HCT116 (cell line): ENCODE results near the gene SLC35G6. TPM values are rescaled to one million over a fixed set of nuclear protein-coding genes. Genes with fewer than 3 reads are reported as not detected.

ENCODE experiments used
- ATAC-seq: fragments of 200-7000 bp; cut with Tn5 transposase; 2 replicates; pipeline ENCODE4 v1.9.1; 2020; ENCODE audit warnings: mild to moderate bottlenecking, moderate library complexity
- BruUV-seq: library from RNA; stranded (reverse); fragments of 400-500 nt; replicated peaks from 2 replicates; lab custom pipeline; 2021; lab: Mats Ljungman, UMichigan
- CTCF ChIA-PET: fragments of 300-600 bp; sonication (Branson Sonifier 250); formaldehyde crosslinking; loops from one replicate; lab custom pipeline; 2021; ENCODE audit warnings: antibody characterized with exemption; lab: Charles Lee
- POLR2A ChIA-PET: fragments of 300-600, 350-600 bp; sonication (Branson Sonifier 250); formaldehyde crosslinking; loops from one replicate; lab custom pipeline; 2021; ENCODE audit warnings: antibody characterized with exemption; lab: Charles Lee
- RAD21 ChIA-PET, 2 experiments: fragments of 300-600 bp; sonication (Branson Sonifier 250); formaldehyde crosslinking; loops; one replicate each; lab custom pipeline; 2023; ENCODE audit warnings: low total read pairs in 2 of 2; ENCODE audit not compliant: uncharacterized antibody in 2 of 2, unreplicated experiment in 2 of 2, low non-redundant PET in 1 of 2; lab: Charles Lee
- DNase-seq: peaks from one replicate; pipeline ENCODE4 v3.0.0-alpha.2; 2010; ENCODE audit warnings: low read depth, low spot score
- H2AFZ ChIP-seq: fragments of 200-600 bp; shearing (Covaris generic), sonication (generic); 2 replicates; pipeline ENCODE4 v1.6.1; 2017; ENCODE audit warnings: low read depth, mixed run types, mixed read lengths, antibody characterized with exemption, low read length; ENCODE audit not compliant: poor library complexity, severe bottlenecking
- H3K27ac ChIP-seq: 2 replicates; pipeline ENCODE4 v1.5.1; 2012; ENCODE audit warnings: low read depth, low read length
- H3K27me3 ChIP-seq: fragments of 200-600 bp; sonication (generic); 2 replicates; pipeline ENCODE4 v1.6.1; 2016; ENCODE audit warnings: mixed run types, low read length, mixed read lengths; ENCODE audit not compliant: insufficient read depth
- H3K36me3 ChIP-seq, 2 experiments: fragments of 200-500 bp in 1 of 2; fragments of 200-600 bp in 1 of 2; sonication (Bioruptor generic) in 1 of 2; sonication (generic) in 1 of 2; 2 replicates each; pipeline versions ENCODE4 v1.5.1 to v1.6.1; 2014 to 2016; ENCODE audit warnings: low read length in 2 of 2, inconsistent platforms in 1 of 2, mixed read lengths in 1 of 2, mixed run types in 1 of 2; ENCODE audit not compliant: insufficient read depth in 2 of 2, control insufficient read depth in 1 of 2
- H3K4me1 ChIP-seq, 2 experiments: fragments of 200-600 bp in 1 of 2; sonication (generic) in 1 of 2; 2 replicates each; pipeline versions ENCODE4 v1.5.1 to v1.6.1; 2012 to 2017; ENCODE audit warnings: low read length in 2 of 2, inconsistent platforms in 1 of 2, mild to moderate bottlenecking in 1 of 2, mixed read lengths in 1 of 2, mixed run types in 1 of 2, moderate library complexity in 1 of 2; ENCODE audit not compliant: insufficient read depth in 2 of 2, control insufficient read depth in 1 of 2
- H3K4me2 ChIP-seq: fragments of 200-600 bp; sonication (generic); 2 replicates; pipeline ENCODE4 v1.6.1; 2017; ENCODE audit warnings: mixed run types, low read length, mixed read lengths
- H3K4me3 ChIP-seq, 2 experiments: fragments of 200-600 bp in 1 of 2; sonication (generic) in 1 of 2; replicated peaks in 1 of 2; 2 replicates each; pipeline ENCODE4 v1.5.1; 2011 to 2016; ENCODE audit warnings: low read length in 2 of 2, control low read depth in 1 of 2, low read depth in 1 of 2, mild to moderate bottlenecking in 1 of 2, mixed read lengths in 1 of 2, mixed run types in 1 of 2
- H3K79me2 ChIP-seq: fragments of 200-600 bp; sonication (generic); 2 replicates; pipeline ENCODE4 v1.6.1; 2017; ENCODE audit warnings: mild to moderate bottlenecking, mixed run types, low read length, moderate library complexity, mixed read lengths; ENCODE audit not compliant: insufficient read depth
- H3K9ac ChIP-seq: fragments of 200-600 bp; sonication (generic); 2 replicates; pipeline ENCODE4 v1.6.1; 2016; ENCODE audit warnings: low read length, mixed read lengths
- H3K9me2 ChIP-seq: fragments of 200-600 bp; sonication (generic), shearing (Covaris generic); 2 replicates; pipeline ENCODE4 v1.6.1; 2017; ENCODE audit warnings: mixed run types, mild to moderate bottlenecking, moderate library complexity; ENCODE audit not compliant: insufficient read depth
- H3K9me3 ChIP-seq, 2 experiments: fragments of 200-500 bp in 1 of 2; fragments of 200-600 bp in 1 of 2; sonication (Bioruptor generic) in 1 of 2; sonication (generic) in 1 of 2; 2 replicates each; pipeline ENCODE4 v1.6.1; 2014 to 2017; ENCODE audit warnings: low read length in 2 of 2, mixed read lengths in 2 of 2, inconsistent platforms in 1 of 2, low read depth in 1 of 2, mild to moderate bottlenecking in 1 of 2, mixed run types in 1 of 2, moderate library complexity in 1 of 2; ENCODE audit not compliant: control insufficient read depth in 1 of 2, insufficient read depth in 1 of 2
- H4K20me1 ChIP-seq: fragments of 200-600 bp; sonication (generic), shearing (Covaris generic); 2 replicates; pipeline ENCODE4 v1.6.1; 2017; ENCODE audit warnings: mixed run types, mild to moderate bottlenecking, moderate library complexity; ENCODE audit not compliant: insufficient read depth
- CEBPB ChIP-seq: IDR thresholded peaks from 2 replicates; pipeline ENCODE4 v1.6.1; 2012; ENCODE audit warnings: low read depth
- EGR1 ChIP-seq: IDR thresholded peaks from 2 replicates; pipeline ENCODE4 v1.6.1; 2012; ENCODE audit warnings: low read depth
- RAD21 ChIP-seq: IDR thresholded peaks from 2 replicates; pipeline ENCODE4 v1.6.1; 2012; ENCODE audit warnings: low read depth, mild to moderate bottlenecking
- SIN3A ChIP-seq: IDR thresholded peaks from 2 replicates; pipeline ENCODE4 v1.6.1; 2012; ENCODE audit warnings: low read depth
- SRF ChIP-seq: IDR thresholded peaks from 2 replicates; pipeline ENCODE4 v1.6.1; 2012; ENCODE audit warnings: low read depth
- ZNF274 ChIP-seq: fragments of 200-500 bp; sonication (Bioruptor generic); IDR thresholded peaks from 2 replicates; pipeline ENCODE4 v1.6.1; 2014; ENCODE audit warnings: mild to moderate bottlenecking, low read depth, low read length, inconsistent platforms
- intact Hi-C: fragments of 100-400 bp; cut with micrococcal nuclease; formaldehyde crosslinking; loops from 2 replicates; pipeline ENCODE4 v1.10.0; 2022
- total RNA-seq: library from RNA; stranded (reverse); gene quantifications from one replicate; pipeline ENCODE4 v1.2.1, GENCODE V29; 2021; ENCODE audit not compliant: unreplicated experiment
- TF ChIP-seq, protein P1 (sequence below): IDR thresholded peaks from 2 replicates; pipeline ENCODE4 v1.6.1; 2011; ENCODE audit warnings: mild to moderate bottlenecking, low read length, moderate library complexity; ENCODE audit not compliant: insufficient replicate concordance; ENCODE audit errors: extremely low read depth
- TF ChIP-seq, protein P2 (sequence below): IDR thresholded peaks from 2 replicates; pipeline ENCODE4 v1.6.1; 2012
- TF ChIP-seq, protein P3 (sequence below), 3 experiments: fragments of 200-600 bp in 1 of 3; sonication (generic) in 1 of 3; IDR thresholded peaks in 2 of 3; conservative IDR thresholded peaks in 1 of 3; 2 replicates each; pipeline ENCODE4 v1.5.1; 2012 to 2017; ENCODE audit warnings: low read depth in 2 of 3, low read length in 2 of 3, antibody characterized with exemption in 1 of 3, borderline replicate concordance in 1 of 3, control low read depth in 1 of 3, mild to moderate bottlenecking in 1 of 3, mixed read lengths in 1 of 3, mixed run types in 1 of 3, moderate library complexity in 1 of 3; ENCODE audit not compliant: insufficient read depth in 1 of 3

SLC35G6 gene
- total RNA-seq, 1 experiment from 2014 or later = not detected

DNA sequence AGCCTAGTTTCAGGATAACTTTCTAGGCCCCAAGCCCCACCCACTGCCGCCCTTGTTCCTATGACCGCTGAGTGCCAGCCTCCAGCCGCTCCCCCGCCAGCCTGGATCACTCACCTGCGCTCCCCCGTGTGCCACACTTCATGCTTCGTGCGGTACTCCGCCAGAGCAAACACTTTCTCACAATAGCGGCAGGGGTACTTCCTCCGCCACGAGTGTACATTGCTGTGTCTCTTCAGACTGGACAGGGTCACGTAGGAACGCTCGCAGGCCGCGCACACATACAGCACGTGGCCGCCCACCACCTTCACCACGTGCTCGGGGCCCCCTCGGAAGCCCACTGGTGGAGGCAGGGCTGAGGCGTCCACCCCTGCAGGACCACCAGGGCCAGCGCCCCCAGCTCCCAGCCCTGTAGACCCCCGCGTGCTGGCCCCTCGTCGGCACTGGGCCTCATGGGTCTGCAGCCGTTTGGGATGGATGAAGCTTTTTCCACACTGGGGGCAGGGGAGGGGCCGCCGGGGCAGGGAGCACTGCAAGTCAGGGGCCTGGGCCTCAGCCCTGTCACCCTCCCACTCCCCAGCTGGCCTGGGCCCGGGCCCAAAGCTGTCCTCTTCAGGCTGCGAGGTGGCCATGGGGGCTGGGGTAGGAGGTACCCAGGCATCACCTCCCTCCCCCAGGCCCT, 15.5 kb upstream of the SLC35G6 start:
- no peak overlapping the region for H3K4me2 ChIP-seq
- no peaks in the 10 kb centered on the region for H3K9me2 ChIP-seq
- no peaks in the 10 kb centered on the region for H4K20me1 ChIP-seq
- TF ChIP-seq, protein P1, sequence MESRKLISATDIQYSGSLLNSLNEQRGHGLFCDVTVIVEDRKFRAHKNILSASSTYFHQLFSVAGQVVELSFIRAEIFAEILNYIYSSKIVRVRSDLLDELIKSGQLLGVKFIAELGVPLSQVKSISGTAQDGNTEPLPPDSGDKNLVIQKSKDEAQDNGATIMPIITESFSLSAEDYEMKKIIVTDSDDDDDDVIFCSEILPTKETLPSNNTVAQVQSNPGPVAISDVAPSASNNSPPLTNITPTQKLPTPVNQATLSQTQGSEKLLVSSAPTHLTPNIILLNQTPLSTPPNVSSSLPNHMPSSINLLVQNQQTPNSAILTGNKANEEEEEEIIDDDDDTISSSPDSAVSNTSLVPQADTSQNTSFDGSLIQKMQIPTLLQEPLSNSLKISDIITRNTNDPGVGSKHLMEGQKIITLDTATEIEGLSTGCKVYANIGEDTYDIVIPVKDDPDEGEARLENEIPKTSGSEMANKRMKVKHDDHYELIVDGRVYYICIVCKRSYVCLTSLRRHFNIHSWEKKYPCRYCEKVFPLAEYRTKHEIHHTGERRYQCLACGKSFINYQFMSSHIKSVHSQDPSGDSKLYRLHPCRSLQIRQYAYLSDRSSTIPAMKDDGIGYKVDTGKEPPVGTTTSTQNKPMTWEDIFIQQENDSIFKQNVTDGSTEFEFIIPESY = no peak
- TF ChIP-seq EGR1 (no peak), RAD21 (no peak), SRF (no peak), CEBPB (no peak), ZNF274 (no peak), SIN3A (no peak)
- TF ChIP-seq, protein P2, sequence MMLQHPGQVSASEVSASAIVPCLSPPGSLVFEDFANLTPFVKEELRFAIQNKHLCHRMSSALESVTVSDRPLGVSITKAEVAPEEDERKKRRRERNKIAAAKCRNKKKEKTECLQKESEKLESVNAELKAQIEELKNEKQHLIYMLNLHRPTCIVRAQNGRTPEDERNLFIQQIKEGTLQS = no peak
- TF ChIP-seq, protein P3, sequence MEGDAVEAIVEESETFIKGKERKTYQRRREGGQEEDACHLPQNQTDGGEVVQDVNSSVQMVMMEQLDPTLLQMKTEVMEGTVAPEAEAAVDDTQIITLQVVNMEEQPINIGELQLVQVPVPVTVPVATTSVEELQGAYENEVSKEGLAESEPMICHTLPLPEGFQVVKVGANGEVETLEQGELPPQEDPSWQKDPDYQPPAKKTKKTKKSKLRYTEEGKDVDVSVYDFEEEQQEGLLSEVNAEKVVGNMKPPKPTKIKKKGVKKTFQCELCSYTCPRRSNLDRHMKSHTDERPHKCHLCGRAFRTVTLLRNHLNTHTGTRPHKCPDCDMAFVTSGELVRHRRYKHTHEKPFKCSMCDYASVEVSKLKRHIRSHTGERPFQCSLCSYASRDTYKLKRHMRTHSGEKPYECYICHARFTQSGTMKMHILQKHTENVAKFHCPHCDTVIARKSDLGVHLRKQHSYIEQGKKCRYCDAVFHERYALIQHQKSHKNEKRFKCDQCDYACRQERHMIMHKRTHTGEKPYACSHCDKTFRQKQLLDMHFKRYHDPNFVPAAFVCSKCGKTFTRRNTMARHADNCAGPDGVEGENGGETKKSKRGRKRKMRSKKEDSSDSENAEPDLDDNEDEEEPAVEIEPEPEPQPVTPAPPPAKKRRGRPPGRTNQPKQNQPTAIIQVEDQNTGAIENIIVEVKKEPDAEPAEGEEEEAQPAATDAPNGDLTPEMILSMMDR (IDR thresholded peaks at IDR 0.05 in 2 of 3, conservative IDR thresholded peaks at IDR 0.05 in 1 of 3; ENCODE audit: borderline replicate concordance in 1 of 3, insufficient read depth in 1 of 3, low read depth in 2 of 3, low read length in 2 of 3) = no peak
- no peak for DNase-seq
- ChIA-PET CTCF (no interaction called here), RAD21 (no interaction called here), POLR2A (interaction anchor here (1.0 kb wide), 1 partner anchor 62 kb away, joined by 3 read pairs; the partner anchor contains the start of gene TMEM256)
- H3K36me3 ChIP-seq = no peaks in the 10 kb centered on the region; a peak in 2 of 4 replicates
- no peak overlapping the region for H3K4me3 ChIP-seq
- no peak overlapping the region for H2AFZ ChIP-seq
- H3K9ac ChIP-seq = no peak overlapping the region
- intact Hi-C loops = no loop called here
- H3K79me2 ChIP-seq = no peaks in the 10 kb centered on the region
- no peak for ATAC-seq
- no peak overlapping the region for H3K27ac ChIP-seq
- no TSS peak for BruUV-seq
- H3K27me3 ChIP-seq = no peaks in the 10 kb centered on the region
- H3K9me3 ChIP-seq = no peaks in the 10 kb centered on the region
- H3K4me1 ChIP-seq = peaks cover 0 to 5% of the 10 kb centered on the region in 2 experiments; a peak in 1 of 4 replicates
